ENCODE results near the gene SCIN. TPM values are rescaled to one million over a fixed set of nuclear protein-coding genes. Genes with fewer than 3 reads are reported as not detected.

SCIN gene
- total and polyA plus RNA-seq, 7 donors: 0.08 to 0.17 (median 0.13) TPM; not detected in 3

- Histone ChIP-seq H3K4me3 (no peak overlapping the region), H3K27me3 (ENCODE audit: insufficient read depth in 3 of 3, low read length in 2 of 3) (no peaks in the 10 kb centered on the region), H3K27ac (no peak overlapping the region), H3K4me1 (no peaks in the 10 kb centered on the region), H3K36me3 (ENCODE audit: insufficient read depth in 1 of 2, low read depth in 1 of 2) (no peaks in the 10 kb centered on the region), H3K9me3 (no peaks in the 10 kb centered on the region)
- WGBS, 3 donors: 57 to 63% (median 58%) methylated on average over 2 of the region's 2 CpGs
- intact Hi-C loops (cut with DNase I): loop anchor here (5.0 to 10.0 kb wide), 2 partner anchors 578 to 581 kb away; no protein-coding TSS in a partner anchor
- ATAC-seq (no peak), DNase-seq (no peak)
- TF ChIP-seq CTCF (IDR thresholded peaks at IDR 0.05): no peak
Measured at GRCh38 chr7:12683678-12684585, 113.4 kb downstream of the SCIN start.

GRCh38 chr7:12684733-12685132 lies 114.2 kb downstream of the SCIN start:
- no peak overlapping the region for H3K27ac ChIP-seq
- intact Hi-C loops (cut with DNase I): loop anchor here (5.0 to 10.0 kb wide), 4 partner anchors 48 to 580 kb away; no protein-coding TSS in a partner anchor
- H3K9me3 ChIP-seq: no peaks in the 10 kb centered on the region
- H3K36me3 ChIP-seq (ENCODE audit: insufficient read depth in 1 of 2, low read depth in 1 of 2): no peaks in the 10 kb centered on the region
- TF ChIP-seq CTCF (IDR thresholded peaks at IDR 0.05): no peak
- ATAC-seq (no peak), DNase-seq (no peak)
- 93 to 96% (median 94%) methylated on average over 19 of the region's 19 CpGs for WGBS, 3 donors
- peaks cover 5% of the 10 kb centered on the region for H3K4me1 ChIP-seq
- H3K4me3 ChIP-seq: no peak overlapping the region
- no peaks in the 10 kb centered on the region for H3K27me3 ChIP-seq (ENCODE audit: insufficient read depth in 3 of 3, low read length in 2 of 3)

- no peaks in the 10 kb centered on the region for H3K36me3 ChIP-seq (ENCODE audit: insufficient read depth in 1 of 2, low read depth in 1 of 2)
- H3K9me3 ChIP-seq: no peaks in the 10 kb centered on the region
- H3K4me1 ChIP-seq: peaks cover 6% of the 10 kb centered on the region
- peak; percentile 11 for TF ChIP-seq CTCF (IDR thresholded peaks at IDR 0.05)
- ATAC-seq (no peak), DNase-seq (no peak)
- WGBS, 3 donors: 75 to 78% (median 76%) methylated on average over 13 of the region's 13 CpGs
- H3K4me3 ChIP-seq: no peak overlapping the region
- intact Hi-C loops (cut with DNase I): loop anchor here (5.0 to 10.0 kb wide), 3 partner anchors 47 to 579 kb away; no protein-coding TSS in a partner anchor
- no peak overlapping the region for H3K27ac ChIP-seq
- H3K27me3 ChIP-seq (ENCODE audit: insufficient read depth in 3 of 3, low read length in 2 of 3): no peaks in the 10 kb centered on the region
Measured at GRCh38 chr7:12685550-12685949, 115.0 kb downstream of the SCIN start.

GRCh38 chr7:12686234-12686890 lies 115.8 kb downstream of the SCIN start:
- Histone ChIP-seq H3K27ac (peak overlapping the region; percentile 83), H3K27me3 (ENCODE audit: insufficient read depth in 3 of 3, low read length in 2 of 3) (no peaks in the 10 kb centered on the region), H3K9me3 (no peaks in the 10 kb centered on the region), H3K36me3 (ENCODE audit: insufficient read depth in 1 of 2, low read depth in 1 of 2) (no peaks in the 10 kb centered on the region), H3K4me3 (peak overlapping the region; percentile 97), H3K4me1 (peaks cover 6% of the 10 kb centered on the region)
- intact Hi-C loops (cut with DNase I): loop anchor here (5.0 to 10.0 kb wide), 3 partner anchors 46 to 578 kb away; no protein-coding TSS in a partner anchor
- peak; percentile 89 for TF ChIP-seq CTCF (IDR thresholded peaks at IDR 0.05)
- peak; percentile 88 to 91 (median 90) for ATAC-seq
- DNase-seq: peak; percentile 91 to 94
- 4 to 9% (median 5%) methylated on average over 32 to 54 of the region's 54 CpGs for WGBS, 3 donors
